GM19043 (cell line): Measurements from ENCODE around the gene PSME2.

Experiments
- ATAC-seq: cut with Tn5 transposase; IDR thresholded peaks from one replicate; pipeline ENCODE4 v1.9.1; 2021; ENCODE audit warnings: low read depth; ENCODE audit not compliant: unreplicated experiment

PSME2 gene

GRCh38 chr14:24179961-24180796, 33.8 kb upstream of the PSME2 start:
- ATAC-seq, result no peak

- ATAC-seq, result no peak
Measured at GRCh38 chr14:24179294-24179960, 33.0 kb upstream of the PSME2 start.

- no peak for ATAC-seq
Measured at GRCh38 chr14:24178399-24179178, 32.2 kb upstream of the PSME2 start.

GRCh38 chr14:24177891-24178290, 31.5 kb upstream of the PSME2 start:
- no peak for ATAC-seq

- no peak for ATAC-seq
Measured at GRCh38 chr14:24177041-24177825, 30.8 kb upstream of the PSME2 start.

GRCh38 chr14:24176599-24176998, 30.2 kb upstream of the PSME2 start:
- no peak for ATAC-seq

GRCh38 chr14:24172871-24173281, 26.5 kb upstream of the PSME2 start:
- no peak for ATAC-seq

GRCh38 chr14:24172261-24172860, 26.0 kb upstream of the PSME2 start:
- no peak for ATAC-seq

GRCh38 chr14:24171422-24172260, 25.2 kb upstream of the PSME2 start, which contains the start of gene REC8:
TSS of gene REC8 (plus strand) at chr14:24172080. CDS start at chr14:24172553, 473 bp downstream.
- peak; percentile 83 for ATAC-seq

GRCh38 chr14:24167469-24168114, 21.2 kb upstream of the PSME2 start:
- ATAC-seq, result no peak

GRCh38 chr14:24165785-24166184, 19.4 kb upstream of the PSME2 start:
- no peak for ATAC-seq

GRCh38 chr14:24164518-24164991, 18.1 kb upstream of the PSME2 start:
- ATAC-seq, result no peak

GRCh38 chr14:24162093-24162492, 15.7 kb upstream of the PSME2 start:
- no peak for ATAC-seq

- ATAC-seq, result peak; percentile 80
Measured at GRCh38 chr14:24160850-24161804, 14.7 kb upstream of the PSME2 start, which contains the start of gene IRF9. TSS of gene IRF9 (plus strand) at chr14:24161265. CDS start at chr14:24162145, 880 bp downstream.

- ATAC-seq, result no peak
Measured at GRCh38 chr14:24160499-24160849, 14.1 kb upstream of the PSME2 start.

- ATAC-seq, result no peak
Measured at GRCh38 chr14:24159777-24160498, 13.5 kb upstream of the PSME2 start.

GRCh38 chr14:24157331-24157730, 10.9 kb upstream of the PSME2 start:
- no peak for ATAC-seq
